Testis (tissue), 3 donors: ENCODE measurements around the gene ALOXE3. TPM values are rescaled to one million over a fixed set of nuclear protein-coding genes. Genes with fewer than 3 reads are reported as not detected.

Experiments
- DNase-seq: peaks from one replicate; pipeline ENCODE4 v3.0.0-alpha.2; 2019
- H3K27ac ChIP-seq, 2 donors: fragments of 200-600 bp; sonication (generic); one replicate each; pipeline ENCODE4 v1.5.1; 2019
- H3K27me3 ChIP-seq: fragments of 200-600 bp; sonication (generic); one replicate; pipeline ENCODE4 v1.5.1; 2019
- H3K36me3 ChIP-seq: fragments of 200-600 bp; sonication (generic); one replicate; pipeline ENCODE4 v1.5.1; 2017; ENCODE audit warnings: low read depth; ENCODE audit errors: missing control alignments
- H3K4me1 ChIP-seq: fragments of 200-600 bp; sonication (generic); one replicate; pipeline ENCODE4 v1.5.1; 2019
- H3K4me3 ChIP-seq, 2 donors: fragments of 200-600 bp; sonication (generic); one replicate each; pipeline ENCODE4 v1.5.1; 2017 to 2019
- H3K9me3 ChIP-seq: fragments of 200-600 bp; sonication (generic); one replicate; pipeline ENCODE4 v1.5.1; 2017
- CTCF ChIP-seq, 3 experiments: fragments of 450-650 bp in 2 of 3; fragments of 200-600 bp in 1 of 3; sonication (generic) in 1 of 3; IDR thresholded peaks; one replicate each; pipeline ENCODE4 v1.5.1; 2016 to 2019; ENCODE audit warnings: antibody characterized with exemption in 3 of 3, mild to moderate bottlenecking in 2 of 3, moderate library complexity in 1 of 3
- POLR2A ChIP-seq: fragments of 450-650 bp; IDR thresholded peaks from one replicate; pipeline ENCODE4 v1.6.1; 2017; ENCODE audit warnings: antibody characterized with exemption, mild to moderate bottlenecking, moderate library complexity
- WGBS, 2 donors: methylation state at CpG; one replicate each; pipeline ENCODE4 v1.1.5; 2018; 5-methylcytosine and 5-hydroxymethylcytosine counted together
- intact Hi-C: fragments of 100-400 bp; cut with DNase I; formaldehyde crosslinking; loops from one replicate; pipeline ENCODE4 v1.15.1; 2023; ENCODE audit warnings: low total_unique reads
- polyA plus RNA-seq: library from polyadenylated mRNA; stranded (reverse); fragments of 350-450 nt; fragmentation: Illumina TruSeq; extraction: RNeasy Lipid Tissue Mini Kit (QIAGEN cat#74804); gene quantifications from one replicate; pipeline ENCODE4 v1.2.3, GENCODE V29; 2014; ENCODE audit warnings: low read depth, low replicate concordance; ENCODE audit not compliant: insufficient read depth
- total RNA-seq, 2 donors: library from RNA; depleted of rRNA; stranded (reverse); fragments of >200 nt; gene quantifications; one replicate each; pipeline ENCODE4 v1.2.3, GENCODE V29; 2016

ALOXE3 gene
- total and polyA plus RNA-seq, 3 donors from 2014 or later, result 2.2 to 4.3 (median 2.7) TPM

DNA sequence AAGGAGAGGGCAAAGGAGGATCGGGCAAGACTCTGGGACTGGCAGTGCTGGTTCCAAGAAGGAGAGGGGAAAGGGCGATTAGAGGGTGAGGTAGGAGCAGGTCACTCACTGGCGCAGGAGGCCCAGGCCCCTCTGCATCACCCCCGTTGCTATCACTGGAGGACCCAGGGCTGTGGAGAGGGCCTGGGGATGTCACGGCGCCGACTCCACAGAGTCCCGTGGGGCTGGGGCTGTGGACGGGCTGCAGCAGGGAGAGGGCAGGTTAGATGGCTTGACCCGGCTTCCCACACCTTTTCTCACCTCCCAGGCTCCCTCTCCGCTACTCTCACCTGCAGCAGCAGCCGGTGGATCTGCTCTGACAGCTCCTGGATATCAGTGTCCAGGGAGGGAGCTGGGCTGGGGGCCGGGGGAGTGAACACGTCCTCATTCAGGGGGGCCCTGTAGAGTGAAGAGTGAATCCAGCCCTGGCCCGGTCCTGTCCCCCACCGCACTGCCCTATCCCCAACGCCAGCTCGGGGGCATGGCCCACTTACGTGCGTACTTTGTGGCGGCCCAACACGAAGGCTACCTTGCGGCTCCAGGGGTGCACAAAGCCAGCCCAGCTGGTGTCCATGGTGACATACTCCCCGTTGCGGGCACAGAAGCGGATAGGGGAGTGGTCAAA is 29.0 kb upstream of the ALOXE3 start:
- no peaks in the 10 kb centered on the region for H3K9me3 ChIP-seq
- 85 to 90% methylated on average over 17 to 25 of the region's 26 CpGs for WGBS, 2 donors
- no peak overlapping the region for H3K4me3 ChIP-seq
- no peak for TF ChIP-seq CTCF (IDR thresholded peaks at IDR 0.05)
- no peak for TF ChIP-seq POLR2A
- H3K36me3 ChIP-seq, result no peaks in the 10 kb centered on the region
- H3K27ac ChIP-seq, result peak overlapping the region in 1 of 2 donors; percentile 62
- H3K27me3 ChIP-seq, result no peaks in the 10 kb centered on the region
- intact Hi-C loops, result no loop called here
- H3K4me1 ChIP-seq, result peaks cover 12% of the 10 kb centered on the region
- DNase-seq, result no peak

- DNase-seq, result no peak
- WGBS, 2 donors, result 85 to 87% methylated on average over 12 to 14 of the region's 14 CpGs
- Histone ChIP-seq H3K36me3 (no peaks in the 10 kb centered on the region), H3K4me1 (peaks cover 12% of the 10 kb centered on the region), H3K9me3 (no peaks in the 10 kb centered on the region), H3K4me3 (no peak overlapping the region), H3K27me3 (no peaks in the 10 kb centered on the region), H3K27ac (peak overlapping the region in 1 of 2 donors; percentile 62)
- intact Hi-C loops, result no loop called here
- TF ChIP-seq POLR2A (no peak), CTCF (IDR thresholded peaks at IDR 0.05) (no peak)
Measured at GRCh38 chr17:8146381-8147140, 28.2 kb upstream of the ALOXE3 start.

DNA sequence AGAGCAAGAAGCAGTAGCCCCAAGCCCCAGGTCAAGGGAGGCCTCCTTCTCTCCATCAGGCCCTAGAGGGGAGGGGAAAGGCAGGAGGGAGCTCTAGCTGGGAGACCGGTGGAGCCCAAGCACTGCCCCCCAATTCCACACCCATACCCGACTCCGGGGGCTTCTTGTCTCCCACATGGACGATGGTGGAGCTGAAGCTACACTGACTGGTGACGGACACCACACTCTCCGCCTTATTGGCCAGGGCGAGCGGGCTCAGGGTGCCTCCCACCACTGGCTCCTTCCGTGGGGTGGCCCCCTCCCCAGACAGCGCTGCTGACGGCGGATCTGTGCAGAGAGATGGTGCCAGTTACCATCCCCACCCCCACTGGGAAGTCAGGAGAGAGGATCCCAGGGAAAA is 27.5 kb upstream of the ALOXE3 start:
- H3K27me3 ChIP-seq, result no peaks in the 10 kb centered on the region
- intact Hi-C loops, result no loop called here
- H3K36me3 ChIP-seq, result no peaks in the 10 kb centered on the region
- no peak for DNase-seq
- H3K27ac ChIP-seq, result peak overlapping the region in 1 of 2 donors; percentile 62
- TF ChIP-seq POLR2A (no peak), CTCF (IDR thresholded peaks at IDR 0.05) (no peak)
- 85 to 95% methylated on average over 2 to 12 of the region's 12 CpGs for WGBS, 2 donors
- no peaks in the 10 kb centered on the region for H3K9me3 ChIP-seq
- peaks cover 12% of the 10 kb centered on the region for H3K4me1 ChIP-seq
- no peak overlapping the region for H3K4me3 ChIP-seq

DNA sequence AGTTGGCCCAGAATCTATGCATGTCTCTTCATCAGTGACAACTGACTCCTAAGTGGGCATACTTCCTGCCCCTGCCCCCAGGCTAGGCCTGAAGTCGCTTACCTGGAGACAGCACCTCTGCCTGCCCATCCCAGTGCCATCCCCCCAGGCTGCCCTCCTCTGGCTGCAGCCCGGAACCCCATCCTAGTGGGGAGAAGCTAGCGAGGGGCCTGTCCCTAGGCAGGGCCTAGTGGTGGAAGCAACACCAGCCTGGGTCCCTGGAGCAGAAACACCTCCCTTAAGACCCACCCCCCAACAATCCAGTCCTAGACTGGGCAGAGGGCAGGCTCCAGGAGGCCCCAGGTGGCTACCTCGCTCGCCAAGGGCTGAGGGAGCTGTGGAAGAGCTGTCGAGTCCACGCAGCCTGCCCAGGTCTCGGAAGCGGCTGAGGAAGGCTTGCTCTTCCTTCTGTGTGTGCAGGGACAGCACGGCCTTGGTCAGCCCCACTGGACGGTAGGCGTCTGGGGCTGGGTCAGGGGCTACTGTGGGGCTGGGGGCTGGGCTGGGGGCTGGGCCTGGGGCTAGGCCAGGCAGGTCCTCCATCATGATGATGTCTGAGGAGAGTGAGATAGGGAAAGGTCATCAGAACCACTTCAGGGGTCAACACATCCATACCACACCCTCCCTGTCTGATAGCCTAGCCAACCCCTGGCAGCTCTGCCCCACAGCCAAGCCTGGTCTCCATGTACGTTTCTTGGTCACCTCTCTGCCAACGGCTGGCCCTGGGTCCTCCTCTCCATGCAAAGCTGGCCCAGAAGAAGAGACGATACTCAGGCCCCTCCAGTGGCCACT is 26.3 kb upstream of the ALOXE3 start:
- no peak overlapping the region for H3K4me3 ChIP-seq
- WGBS, 2 donors, result 85 to 95% methylated on average over 5 to 15 of the region's 15 CpGs
- H3K9me3 ChIP-seq, result no peaks in the 10 kb centered on the region
- TF ChIP-seq POLR2A (no peak), CTCF (IDR thresholded peaks at IDR 0.05) (no peak)
- intact Hi-C loops, result no loop called here
- H3K36me3 ChIP-seq, result no peaks in the 10 kb centered on the region
- H3K27me3 ChIP-seq, result no peaks in the 10 kb centered on the region
- H3K27ac ChIP-seq, result no peak overlapping the region
- no peak for DNase-seq
- no peaks in the 10 kb centered on the region for H3K4me1 ChIP-seq
